Hair follicular keratinocyte (primary cell): ENCODE data around the gene GGPS1. TPM values are rescaled to one million over a fixed set of nuclear protein-coding genes. Genes with fewer than 3 reads are reported as not detected.

ENCODE experiments used
- total RNA-seq: library from RNA; depleted of rRNA; stranded (reverse); fragments of >200 nt; gene quantifications from 2 replicates; pipeline ENCODE4 v1.2.3, GENCODE V29; 2015

GGPS1 gene
- 17.9 and 25.8 TPM in 2 replicates for total RNA-seq

GRCh38 chr1:235328271-235329138 lies at the start of gene GGPS1:
Gene GGPS1, plus strand, starts transcription at chr1:235328570. Its CDS starts 6,695 bp downstream, at chr1:235335265.

GRCh38 chr1:235327559-235328270 lies 655 bp upstream of the GGPS1 start, which contains the start of gene ARID4B:
Gene ARID4B, minus strand, starts transcription at chr1:235328179. Its CDS starts 1,260 bp downstream, at chr1:235326919.

GRCh38 chr1:235367000-235367908 lies 38.9 kb downstream of the GGPS1 start, which contains the start of gene TBCE:
Gene TBCE, plus strand, starts transcription at chr1:235367427. Its CDS starts 12,623 bp downstream, at chr1:235380050.

Other genes starting within 250 kb of the GGPS1 start
- gene TOMM20, start 199.7 kb upstream of the GGPS1 start, total RNA-seq = 98.8 and 124 TPM in 2 replicates
- gene RBM34, start 167.3 kb upstream of the GGPS1 start, total RNA-seq = 48.2 and 73.1 TPM in 2 replicates
- gene ARID4B, start 391 bp upstream of the GGPS1 start, total RNA-seq = 7.4 TPM in 2 replicates
- gene TBCE, start 38.9 kb downstream of the GGPS1 start, total RNA-seq = 24.5 and 30.8 TPM in 2 replicates
- gene B3GALNT2, start 175.9 kb downstream of the GGPS1 start, total RNA-seq = 33.7 and 34.6 TPM in 2 replicates